Coronary artery (tissue), 2 donors: ENCODE results near the gene RNF223.

Experiments used
- DNase-seq: peaks from one replicate; pipeline ENCODE4 v3.0.0-alpha.2; 2017; ENCODE audit warnings: low spot score
- H3K27ac ChIP-seq, 2 donors: fragments of 200-600 bp; sonication (generic); one replicate each; pipeline ENCODE4 v1.5.1; 2016 to 2019
- H3K4me3 ChIP-seq: fragments of 200-600 bp; sonication (generic); 2 replicates; pipeline ENCODE4 v1.5.1; 2016; ENCODE audit warnings: mild to moderate bottlenecking, moderate library complexity
- TF ChIP-seq, protein P1 (sequence below): fragments of 200-600 bp; sonication (generic); IDR thresholded peaks from one replicate; pipeline ENCODE4 v1.5.1; 2019; ENCODE audit warnings: antibody characterized with exemption

RNF223 gene

DNA sequence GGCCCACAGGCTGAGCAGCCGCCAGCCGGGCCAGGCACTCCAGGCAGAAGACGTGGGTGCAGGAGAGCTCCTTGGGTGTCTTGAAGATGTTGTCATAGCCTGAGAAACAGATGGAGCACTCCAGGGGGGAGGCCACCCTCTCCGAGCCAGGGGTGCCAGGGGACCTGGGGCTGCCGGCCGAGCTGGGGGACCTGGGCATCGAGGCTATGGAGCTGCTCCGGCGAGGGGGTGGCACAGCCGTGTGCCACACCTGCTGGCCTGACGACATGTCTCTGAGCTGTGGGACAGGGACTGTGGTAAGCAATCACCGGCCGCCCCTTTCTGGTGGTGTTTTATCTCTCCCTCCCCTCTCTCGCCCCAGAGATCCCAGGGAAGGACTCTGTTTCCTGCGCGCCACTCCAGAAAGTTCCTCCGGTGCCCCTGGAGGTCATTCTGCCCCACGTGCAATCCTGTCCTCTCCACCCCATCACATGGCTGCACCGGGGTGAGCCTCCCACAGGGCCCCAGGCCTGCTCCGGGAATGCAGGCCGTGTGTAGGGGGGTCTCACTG is 1.7 kb downstream of the RNF223 start:
- Histone ChIP-seq H3K27ac (no peak overlapping the region), H3K4me3 (no peak overlapping the region)
- TF ChIP-seq, protein P1, sequence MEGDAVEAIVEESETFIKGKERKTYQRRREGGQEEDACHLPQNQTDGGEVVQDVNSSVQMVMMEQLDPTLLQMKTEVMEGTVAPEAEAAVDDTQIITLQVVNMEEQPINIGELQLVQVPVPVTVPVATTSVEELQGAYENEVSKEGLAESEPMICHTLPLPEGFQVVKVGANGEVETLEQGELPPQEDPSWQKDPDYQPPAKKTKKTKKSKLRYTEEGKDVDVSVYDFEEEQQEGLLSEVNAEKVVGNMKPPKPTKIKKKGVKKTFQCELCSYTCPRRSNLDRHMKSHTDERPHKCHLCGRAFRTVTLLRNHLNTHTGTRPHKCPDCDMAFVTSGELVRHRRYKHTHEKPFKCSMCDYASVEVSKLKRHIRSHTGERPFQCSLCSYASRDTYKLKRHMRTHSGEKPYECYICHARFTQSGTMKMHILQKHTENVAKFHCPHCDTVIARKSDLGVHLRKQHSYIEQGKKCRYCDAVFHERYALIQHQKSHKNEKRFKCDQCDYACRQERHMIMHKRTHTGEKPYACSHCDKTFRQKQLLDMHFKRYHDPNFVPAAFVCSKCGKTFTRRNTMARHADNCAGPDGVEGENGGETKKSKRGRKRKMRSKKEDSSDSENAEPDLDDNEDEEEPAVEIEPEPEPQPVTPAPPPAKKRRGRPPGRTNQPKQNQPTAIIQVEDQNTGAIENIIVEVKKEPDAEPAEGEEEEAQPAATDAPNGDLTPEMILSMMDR: no peak
- DNase-seq: no peak

DNA sequence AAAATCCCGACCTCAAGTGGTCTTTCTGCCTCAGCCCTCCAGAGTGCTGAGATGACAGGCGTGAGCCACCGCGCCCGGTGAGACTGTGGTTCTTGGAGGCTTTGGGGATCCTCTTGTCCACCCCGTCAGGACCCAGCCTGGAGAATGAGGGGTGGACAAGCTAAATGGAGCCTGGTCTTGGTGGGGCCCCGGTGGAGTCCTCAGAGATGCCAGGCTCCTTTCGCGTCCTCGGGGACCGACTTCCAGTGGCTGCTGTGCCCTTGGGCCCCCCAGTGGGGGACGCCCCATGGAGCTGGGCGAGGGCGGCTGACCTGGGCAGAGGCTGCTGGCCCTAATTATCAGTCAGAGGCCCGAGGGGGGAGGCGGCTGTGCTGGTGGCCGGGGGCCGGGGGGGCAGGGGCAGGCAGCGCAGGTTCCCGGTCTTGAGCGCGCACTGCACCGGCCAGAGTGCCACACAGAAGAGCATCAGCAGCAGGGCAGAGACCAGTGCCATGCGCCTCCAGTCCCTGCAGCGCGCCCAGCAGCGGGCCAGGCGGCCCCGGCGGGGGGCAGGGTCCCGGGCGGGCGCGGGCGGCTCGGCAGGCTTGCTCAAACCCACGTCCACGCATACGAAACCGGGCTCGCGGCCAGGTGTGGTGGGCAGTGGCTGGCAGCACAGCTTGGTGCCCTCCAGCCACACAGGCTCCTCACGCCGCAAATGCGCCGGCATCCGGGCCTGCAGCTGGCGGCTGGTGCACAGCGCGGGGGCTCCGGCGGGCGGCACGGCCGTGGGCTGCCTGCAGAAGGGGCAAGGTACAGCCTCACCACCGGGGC is 2.4 kb downstream of the RNF223 start:
- DNase-seq: no peak
- Histone ChIP-seq H3K4me3 (no peak overlapping the region), H3K27ac (no peak overlapping the region)
- TF ChIP-seq, protein P1: no peak

DNA sequence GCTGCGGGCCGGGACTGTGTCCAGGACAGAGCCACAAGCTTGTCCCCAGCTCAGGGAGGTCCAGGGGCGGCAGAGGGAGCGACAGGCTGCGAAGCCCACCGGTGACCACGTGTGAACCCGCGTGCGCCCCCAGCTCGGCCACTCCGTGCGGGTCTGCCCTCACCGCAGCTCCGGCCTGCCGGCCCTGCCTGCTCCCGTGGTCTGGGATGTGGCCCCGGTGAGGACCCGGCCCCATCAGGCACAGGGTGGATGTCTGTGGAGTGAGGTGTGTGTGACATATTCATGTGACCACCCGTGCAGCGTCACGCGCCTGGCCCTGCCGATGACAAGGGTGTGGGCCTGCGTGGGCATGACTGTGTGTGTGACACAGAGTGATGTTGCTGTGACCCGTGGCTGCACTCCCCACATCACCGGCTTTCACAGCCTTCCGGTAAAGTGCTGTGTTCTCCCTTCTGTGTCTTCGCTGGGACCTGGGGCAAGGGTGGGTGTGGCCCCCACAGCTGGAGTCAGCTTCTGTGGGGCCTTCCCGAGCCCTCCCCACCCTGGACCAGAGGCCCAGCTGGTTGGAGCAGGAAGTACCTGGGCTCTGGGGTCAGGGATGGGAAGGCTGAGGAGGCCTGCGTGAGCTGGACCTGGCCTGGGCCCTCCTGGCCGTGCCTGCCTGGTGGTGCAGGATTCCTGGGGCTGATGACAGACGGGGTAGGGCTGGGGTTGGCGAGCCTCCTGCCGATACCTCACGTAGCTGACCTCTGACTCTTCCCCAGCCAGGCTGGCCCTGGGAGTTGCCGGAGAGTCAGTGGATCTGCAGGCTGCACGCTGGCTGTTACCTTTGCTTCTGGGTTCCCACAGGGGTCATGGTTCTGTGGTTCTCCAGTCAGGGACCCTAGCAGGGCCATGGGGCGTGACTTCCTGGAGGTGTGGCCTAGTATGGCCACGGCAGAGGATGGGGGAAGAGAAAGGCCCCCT is 4.1 kb downstream of the RNF223 start:
- H3K4me3 ChIP-seq: peak overlapping the region; percentile 73
- no peak overlapping the region for H3K27ac ChIP-seq
- TF ChIP-seq, protein P1: no peak
- no peak for DNase-seq

DNA sequence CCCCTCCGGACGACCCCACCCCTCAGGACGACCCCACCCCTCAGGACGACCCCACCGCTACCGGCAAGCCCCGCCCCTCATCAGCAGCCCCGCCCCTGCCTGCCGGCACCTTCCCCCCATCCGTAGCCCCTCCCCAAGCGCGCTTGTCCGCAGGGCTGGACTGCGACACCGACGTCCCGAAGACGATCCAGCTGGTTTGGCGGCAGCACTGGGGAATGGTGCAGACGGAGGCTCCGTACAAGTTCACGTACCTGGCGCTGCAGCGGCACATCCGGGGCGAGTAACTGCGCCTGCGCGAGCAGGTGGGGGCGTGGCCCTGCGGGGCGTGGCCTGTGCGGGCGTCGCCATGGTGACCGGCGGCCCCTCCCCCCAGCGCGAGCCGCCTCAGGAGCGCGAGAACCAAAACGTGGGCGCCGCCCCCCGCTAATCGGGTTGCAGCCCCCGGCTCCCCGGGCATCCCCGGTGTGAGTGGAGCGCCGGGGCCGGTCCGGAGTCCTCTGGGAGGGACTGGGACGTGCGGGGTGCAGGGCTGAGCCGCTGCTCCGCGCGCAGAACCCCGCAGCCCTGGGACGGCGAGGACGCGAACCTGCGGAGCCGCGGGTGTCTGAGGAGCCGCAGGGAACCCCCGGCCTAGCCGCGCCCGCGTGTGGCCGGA is 4.9 kb downstream of the RNF223 start:
- TF ChIP-seq, protein P1: no peak
- DNase-seq: no peak
- Histone ChIP-seq H3K4me3 (peak overlapping the region; percentile 73), H3K27ac (no peak overlapping the region)

DNA sequence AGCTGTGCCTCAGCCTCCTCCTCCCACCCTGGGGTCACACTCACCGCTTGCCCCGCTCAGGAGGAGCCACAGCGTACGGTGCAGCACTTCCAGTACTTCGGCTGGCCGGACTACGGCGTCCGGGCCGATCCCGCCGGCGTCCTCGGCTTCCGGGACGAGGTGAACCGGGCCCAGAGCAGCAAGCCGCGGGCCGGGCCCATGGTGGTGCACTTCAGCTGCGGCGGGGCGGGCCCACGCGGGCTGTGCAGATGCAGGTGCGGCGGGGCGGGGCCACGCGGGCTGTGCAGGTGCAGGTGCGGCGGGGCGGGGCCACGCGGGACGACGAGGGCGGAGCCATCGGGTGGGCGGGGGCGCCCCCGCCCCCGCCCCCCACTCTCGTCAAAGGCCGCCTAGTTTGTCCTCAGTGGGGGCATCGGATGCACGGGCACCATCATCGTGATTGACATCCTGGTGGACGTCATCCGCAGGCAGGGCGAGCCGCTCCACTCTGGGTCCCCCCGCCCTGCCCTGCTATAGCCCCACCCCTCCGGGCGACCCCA is 5.5 kb downstream of the RNF223 start:
- TF ChIP-seq, protein P1: no peak
- no peak overlapping the region for H3K27ac ChIP-seq
- H3K4me3 ChIP-seq: peak overlapping the region; percentile 73
- DNase-seq: no peak

DNA sequence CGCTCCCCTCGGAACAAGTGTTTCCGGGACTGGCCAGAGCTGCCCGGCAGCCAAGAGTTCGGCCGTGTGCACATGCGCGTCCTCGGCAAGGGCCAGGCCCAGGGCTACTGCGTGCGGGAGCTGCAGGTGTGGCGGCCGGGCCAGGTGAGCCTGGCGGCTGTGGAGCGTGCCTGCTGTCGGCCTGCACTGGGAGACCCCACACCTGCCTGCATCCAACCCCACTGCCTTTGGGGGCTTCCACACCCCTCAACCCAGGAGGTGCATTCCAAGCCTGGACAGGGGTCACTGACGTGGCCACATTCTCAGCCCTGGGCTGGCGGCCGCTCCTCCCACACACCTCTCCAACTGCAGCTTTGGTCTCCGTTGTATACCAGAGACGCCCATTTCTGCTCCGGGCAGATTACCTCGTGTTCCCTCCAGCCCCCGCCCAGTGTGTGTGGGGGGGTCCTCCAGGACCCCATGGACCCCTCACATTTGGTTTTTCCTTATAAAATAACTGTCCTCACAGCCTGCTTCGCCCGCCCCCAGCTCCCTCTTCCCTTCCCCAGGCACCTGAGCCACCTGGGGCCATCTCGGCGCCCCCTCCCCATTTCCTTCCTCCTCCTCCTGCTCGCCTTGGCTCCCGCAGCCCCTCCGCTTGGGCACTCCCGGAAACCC is 6.1 kb downstream of the RNF223 start:
- no peak overlapping the region for H3K27ac ChIP-seq
- no peak for DNase-seq

More for the DNA sequence above, 6.1 kb downstream of the RNF223 start:
- TF ChIP-seq, protein P1: no peak
- H3K4me3 ChIP-seq: peak overlapping the region; percentile 73
